ENCODE results near the gene NEB.
"Not testable (repeated sequence)": the region's sequence is repeated elsewhere in the genome, so short reads cannot be mapped to it uniquely, and the experiment has no call there.

NEB gene

GRCh38 chr2:151760139-151760650, 25.9 kb upstream of the NEB start:
- DNase-seq: no peak

- no peak for DNase-seq
Measured at GRCh38 chr2:151758744-151759143, 24.5 kb upstream of the NEB start.

GRCh38 chr2:151757861-151758260, 23.6 kb upstream of the NEB start:
- DNase-seq: peak in 1 of 2 experiments; percentile 17

DNA sequence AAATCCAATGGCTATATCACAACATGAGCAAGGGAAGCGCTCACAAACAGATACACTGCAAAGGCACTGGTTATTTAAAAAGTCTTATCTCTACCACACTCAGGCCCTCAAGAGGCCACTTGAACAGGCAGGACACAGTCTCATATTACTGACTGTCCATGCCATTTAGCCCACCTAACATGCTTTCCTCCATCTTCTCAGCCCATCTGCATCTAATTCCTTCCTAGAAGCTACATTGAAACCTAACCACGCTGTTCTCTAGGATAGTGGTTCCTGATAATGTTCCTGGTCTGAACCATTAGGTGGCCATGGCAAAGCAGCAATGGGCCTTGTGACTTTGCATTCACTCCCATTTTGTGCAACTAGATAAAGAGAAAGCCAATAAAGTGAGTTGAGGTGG, 22.5 kb upstream of the NEB start:
- no peak for DNase-seq

DNA sequence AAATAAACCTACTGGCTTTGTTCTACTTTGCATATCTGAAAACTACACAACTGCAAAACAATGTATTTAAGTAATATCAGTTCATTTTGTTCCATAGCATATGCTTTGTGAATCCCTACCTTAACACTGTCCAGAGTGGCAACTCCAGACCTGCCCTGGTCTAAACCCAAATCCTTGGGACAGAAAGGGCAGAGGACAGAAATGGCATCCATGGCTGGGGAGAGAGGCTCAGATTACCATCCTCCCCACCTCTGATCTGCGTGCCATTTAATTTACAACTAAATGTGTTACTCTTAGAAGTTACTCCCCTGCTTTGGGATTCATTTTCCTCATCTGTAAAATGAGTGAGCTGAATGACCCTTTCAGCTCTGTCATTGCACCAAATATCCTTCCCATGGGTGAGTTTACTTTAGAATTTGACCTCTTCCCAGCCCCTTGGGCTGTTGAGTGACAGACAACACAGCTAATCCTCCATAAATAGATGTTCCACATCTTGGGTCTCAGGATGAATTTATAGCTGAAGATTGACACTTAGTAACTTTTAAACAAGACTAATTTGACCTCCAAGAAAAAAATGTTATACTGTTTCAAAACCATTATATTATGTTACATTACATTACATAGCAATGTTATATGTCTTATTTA, 20.1 kb upstream of the NEB start:
- DNase-seq: no peak

DNA sequence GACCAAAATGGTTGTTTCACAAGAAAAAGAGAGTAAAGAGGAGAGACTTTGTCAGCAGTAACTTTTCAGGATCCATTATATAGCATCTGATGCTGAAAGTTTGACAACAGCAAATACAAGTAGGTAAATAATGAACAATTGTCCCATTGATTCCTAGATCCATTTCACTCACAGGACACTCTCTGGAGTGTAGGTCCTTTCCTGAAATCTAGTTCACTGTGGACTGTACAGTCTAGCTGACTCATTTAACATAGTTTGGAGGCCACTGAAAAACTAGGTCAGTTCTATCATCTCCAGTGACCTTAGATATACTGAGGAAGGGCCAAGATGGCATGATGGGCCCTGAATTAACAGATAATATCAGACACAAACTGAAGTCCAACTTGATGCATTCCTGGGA, 19.3 kb upstream of the NEB start:
- no peak for DNase-seq

- DNase-seq: not testable (repeated sequence)
Measured at GRCh38 chr2:151745261-151745660, 11.0 kb upstream of the NEB start.

GRCh38 chr2:151730262-151730975, 3.9 kb downstream of the NEB start:
- no peak for DNase-seq

DNA sequence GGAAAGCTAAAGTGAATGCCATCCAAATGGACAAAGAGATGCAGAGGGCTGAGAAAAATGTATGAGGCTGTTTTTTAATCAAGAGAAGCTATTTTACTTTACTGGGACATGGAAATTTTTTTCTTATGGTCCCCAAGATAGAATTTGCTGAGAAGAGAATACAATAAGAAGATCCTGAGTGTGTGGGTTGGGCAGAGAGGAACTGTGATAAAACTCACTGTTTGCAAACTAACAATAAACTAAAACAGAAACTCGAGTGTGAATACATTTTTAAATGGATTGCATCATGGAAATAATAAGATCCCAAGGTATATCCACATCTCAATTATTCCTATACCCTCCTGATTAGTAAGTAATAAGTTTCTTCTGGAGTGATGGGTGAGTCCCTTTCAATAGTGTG, 4.4 kb downstream of the NEB start:
- DNase-seq: no peak

- DNase-seq: no peak
Measured at GRCh38 chr2:151729415-151729811, 4.9 kb downstream of the NEB start.

- no peak for DNase-seq
Measured at GRCh38 chr2:151728804-151729414, 5.4 kb downstream of the NEB start.

- DNase-seq: no peak
Measured at GRCh38 chr2:151727593-151728552, 6.4 kb downstream of the NEB start.

GRCh38 chr2:151721161-151721560, 13.1 kb downstream of the NEB start:
- no peak for DNase-seq

DNA sequence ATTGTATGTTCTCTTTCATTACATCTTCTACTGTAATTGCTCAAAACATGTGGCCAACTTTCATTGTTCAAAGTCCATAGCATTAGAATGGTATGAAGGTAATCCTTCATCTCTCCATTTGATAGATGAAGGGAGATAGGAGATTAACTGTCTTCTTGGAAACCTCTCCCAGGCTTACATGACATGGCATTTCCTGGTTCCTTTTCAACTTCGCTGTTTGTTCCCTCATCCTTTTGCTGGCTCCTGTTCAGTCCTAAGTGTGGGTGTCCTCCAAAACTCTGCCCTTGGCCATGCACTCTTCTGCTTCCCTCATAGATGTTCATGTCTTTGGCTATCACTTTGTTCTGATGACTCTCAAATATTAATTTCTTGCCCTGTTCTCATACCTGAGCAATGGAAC, 13.8 kb downstream of the NEB start:
- no peak for DNase-seq

DNA sequence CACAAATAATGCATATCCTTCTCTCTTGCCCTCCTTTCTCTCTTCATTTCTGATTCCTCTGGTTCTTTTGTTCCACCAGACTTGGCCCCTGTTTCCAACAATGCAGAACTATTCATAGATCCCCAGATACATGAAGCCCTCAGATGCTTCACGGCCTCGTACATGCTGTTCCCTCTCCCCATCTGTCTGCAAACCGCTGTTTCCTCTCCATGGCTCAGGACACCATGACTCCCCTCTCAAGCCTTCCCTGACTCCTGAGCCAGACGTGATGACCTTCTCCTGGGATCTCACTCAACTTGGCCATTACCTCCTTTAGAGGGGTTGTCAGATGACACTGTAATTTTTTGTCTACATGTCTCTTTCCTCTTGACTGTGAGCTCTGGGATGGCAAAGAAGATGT, 15.5 kb downstream of the NEB start:
- DNase-seq: no peak

GRCh38 chr2:151718247-151718646, 16.0 kb downstream of the NEB start:
- no peak for DNase-seq

DNA sequence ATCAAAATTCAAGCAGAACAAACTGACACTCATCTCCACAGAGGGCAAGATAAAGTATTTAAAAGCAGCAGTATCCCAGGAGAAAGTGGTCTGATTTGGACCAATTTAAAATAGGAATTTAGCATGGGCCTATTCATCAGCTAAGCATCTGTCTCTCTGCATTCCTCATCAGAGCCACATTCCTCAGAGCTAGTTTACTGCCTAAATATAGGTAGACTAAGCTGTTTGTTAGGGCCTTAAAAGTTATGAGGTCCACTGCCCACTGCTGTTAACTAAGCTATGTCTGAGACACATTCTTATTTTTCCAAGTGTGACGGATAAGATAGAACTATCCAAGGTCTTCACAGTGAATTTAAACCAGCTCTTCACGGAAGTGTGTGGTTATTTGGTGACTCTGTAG, 17.6 kb downstream of the NEB start:
- DNase-seq: no peak

DNA sequence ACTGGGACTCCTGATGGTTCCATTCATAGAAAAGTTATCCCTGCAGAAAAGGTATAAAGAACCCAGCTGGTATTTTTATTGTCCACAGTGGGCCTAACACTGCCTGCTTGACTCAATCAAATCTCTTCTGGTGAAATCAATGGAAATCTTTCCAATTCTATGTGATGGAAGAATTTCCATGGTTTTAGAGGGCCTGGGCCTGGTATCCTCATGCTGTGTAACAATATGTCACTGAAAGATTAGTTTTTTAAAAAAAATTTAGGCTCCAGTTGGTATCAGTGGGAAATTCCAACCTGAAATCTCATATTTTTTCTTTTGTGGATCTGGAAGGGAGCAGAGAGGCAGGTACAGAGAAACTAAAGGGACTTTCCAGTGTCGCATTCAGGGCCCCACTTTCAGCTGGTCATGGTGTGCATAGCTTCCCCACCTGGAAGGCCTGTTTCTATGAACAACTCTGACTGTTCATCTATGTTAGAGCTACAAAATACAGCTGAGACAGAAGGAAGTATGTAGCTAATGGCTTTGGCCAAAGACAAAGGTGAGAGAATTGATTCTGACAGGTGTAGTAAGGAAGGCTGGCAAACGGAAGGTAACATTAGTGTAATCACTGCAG, 20.9 kb downstream of the NEB start:
- no peak for DNase-seq

- DNase-seq: no peak
Measured at GRCh38 chr2:151711025-151711424, 23.3 kb downstream of the NEB start.

GRCh38 chr2:151708788-151709187, 25.5 kb downstream of the NEB start:
- DNase-seq: no peak

DNA sequence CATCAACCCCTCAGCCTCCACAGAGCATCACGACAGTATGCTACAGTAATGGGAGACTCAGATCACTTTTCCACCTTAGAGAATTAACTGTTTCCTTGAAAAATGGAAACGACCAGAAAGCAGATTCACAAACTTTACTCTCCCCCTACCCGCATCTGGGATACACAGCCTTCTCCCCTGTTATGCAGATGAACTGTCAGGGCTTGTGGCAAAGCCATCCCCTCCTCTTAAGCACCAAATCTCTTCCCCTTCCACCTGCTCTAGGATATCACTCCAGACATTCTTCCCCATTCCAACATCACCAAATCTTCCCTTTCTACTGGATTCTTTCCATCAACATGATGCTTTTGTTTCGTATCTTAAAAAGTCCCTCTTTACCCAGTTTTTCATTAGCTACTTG, 26.4 kb downstream of the NEB start:
- DNase-seq: no peak

GRCh38 chr2:151704480-151704961, 29.8 kb downstream of the NEB start:
- not testable (repeated sequence) for DNase-seq
